ENCODE results near the gene CYFIP2.

The CYFIP2 gene

GRCh38 chr5:157280927-157281326 lies 15.0 kb downstream of the CYFIP2 start:
- no peaks in the 10 kb centered on the region for H3K27me3 ChIP-seq (ENCODE audit: control insufficient read depth, insufficient read depth, low read length)
- no peaks in the 10 kb centered on the region for H3K36me3 ChIP-seq (ENCODE audit: control insufficient read depth, low read depth, low read length)
- H3K9ac ChIP-seq (ENCODE audit: low read length), result no peak overlapping the region
- no peaks in the 10 kb centered on the region for H3K4me1 ChIP-seq (ENCODE audit: control insufficient read depth, low read depth, low read length)
- no peaks in the 10 kb centered on the region for H3K9me3 ChIP-seq (ENCODE audit: control insufficient read depth, low read depth, low read length)
- H3K4me3 ChIP-seq (ENCODE audit: low read length), result no peak overlapping the region
- H3K27ac ChIP-seq (ENCODE audit: low read length), result no peak overlapping the region

- Histone ChIP-seq H3K27ac (ENCODE audit: low read length) (no peak overlapping the region), H3K4me1 (ENCODE audit: control insufficient read depth, low read depth, low read length) (no peaks in the 10 kb centered on the region), H3K9ac (ENCODE audit: low read length) (no peak overlapping the region)
Measured at GRCh38 chr5:157282150-157282549, 16.2 kb downstream of the CYFIP2 start.

GRCh38 chr5:157283434-157283833 lies 17.5 kb downstream of the CYFIP2 start:
- Histone ChIP-seq H3K27me3 (ENCODE audit: control insufficient read depth, insufficient read depth, low read length) (no peaks in the 10 kb centered on the region), H3K27ac (ENCODE audit: low read length) (no peak overlapping the region), H3K4me1 (ENCODE audit: control insufficient read depth, low read depth, low read length) (no peaks in the 10 kb centered on the region), H3K4me3 (ENCODE audit: low read length) (no peak overlapping the region), H3K9me3 (ENCODE audit: control insufficient read depth, low read depth, low read length) (no peaks in the 10 kb centered on the region), H3K36me3 (ENCODE audit: control insufficient read depth, low read depth, low read length) (peaks cover 16% of the 10 kb centered on the region), H3K9ac (ENCODE audit: low read length) (no peak overlapping the region)

More at GRCh38 chr5:157282150-157282549, 16.2 kb downstream of the CYFIP2 start:
- H3K27me3 ChIP-seq (ENCODE audit: control insufficient read depth, insufficient read depth, low read length), result no peaks in the 10 kb centered on the region
- no peak overlapping the region for H3K4me3 ChIP-seq (ENCODE audit: low read length)
- H3K9me3 ChIP-seq (ENCODE audit: control insufficient read depth, low read depth, low read length), result no peaks in the 10 kb centered on the region
- H3K36me3 ChIP-seq (ENCODE audit: control insufficient read depth, low read depth, low read length), result peaks cover 6% of the 10 kb centered on the region

- Histone ChIP-seq H3K9ac (ENCODE audit: low read length) (no peak overlapping the region), H3K27ac (ENCODE audit: low read length) (no peak overlapping the region), H3K9me3 (ENCODE audit: control insufficient read depth, low read depth, low read length) (no peaks in the 10 kb centered on the region), H3K27me3 (ENCODE audit: control insufficient read depth, insufficient read depth, low read length) (no peaks in the 10 kb centered on the region), H3K4me1 (ENCODE audit: control insufficient read depth, low read depth, low read length) (no peaks in the 10 kb centered on the region), H3K36me3 (ENCODE audit: control insufficient read depth, low read depth, low read length) (peaks cover 21% of the 10 kb centered on the region), H3K4me3 (ENCODE audit: low read length) (no peak overlapping the region)
Measured at GRCh38 chr5:157284458-157285212, 18.7 kb downstream of the CYFIP2 start.

GRCh38 chr5:157285310-157286035 lies 19.6 kb downstream of the CYFIP2 start:
- Histone ChIP-seq H3K36me3 (ENCODE audit: control insufficient read depth, low read depth, low read length) (peaks cover 21% of the 10 kb centered on the region), H3K4me3 (ENCODE audit: low read length) (no peak overlapping the region), H3K27me3 (ENCODE audit: control insufficient read depth, insufficient read depth, low read length) (no peaks in the 10 kb centered on the region), H3K27ac (ENCODE audit: low read length) (no peak overlapping the region), H3K9ac (ENCODE audit: low read length) (no peak overlapping the region), H3K4me1 (ENCODE audit: control insufficient read depth, low read depth, low read length) (no peaks in the 10 kb centered on the region), H3K9me3 (ENCODE audit: control insufficient read depth, low read depth, low read length) (no peaks in the 10 kb centered on the region)

- no peaks in the 10 kb centered on the region for H3K27me3 ChIP-seq (ENCODE audit: control insufficient read depth, insufficient read depth, low read length)
- peaks cover 21% of the 10 kb centered on the region for H3K36me3 ChIP-seq (ENCODE audit: control insufficient read depth, low read depth, low read length)
- no peaks in the 10 kb centered on the region for H3K9me3 ChIP-seq (ENCODE audit: control insufficient read depth, low read depth, low read length)
- no peak overlapping the region for H3K9ac ChIP-seq (ENCODE audit: low read length)
- H3K4me3 ChIP-seq (ENCODE audit: low read length), result no peak overlapping the region
- H3K27ac ChIP-seq (ENCODE audit: low read length), result no peak overlapping the region
- H3K4me1 ChIP-seq (ENCODE audit: control insufficient read depth, low read depth, low read length), result no peaks in the 10 kb centered on the region
Measured at GRCh38 chr5:157286761-157287211, 20.9 kb downstream of the CYFIP2 start.

- H3K9ac ChIP-seq (ENCODE audit: low read length), result no peak overlapping the region
Measured at GRCh38 chr5:157288405-157289163, 22.7 kb downstream of the CYFIP2 start.

GRCh38 chr5:157289164-157289819 lies 23.4 kb downstream of the CYFIP2 start:
- Histone ChIP-seq H3K27ac (ENCODE audit: low read length) (no peak overlapping the region), H3K4me1 (ENCODE audit: control insufficient read depth, low read depth, low read length) (no peaks in the 10 kb centered on the region), H3K36me3 (ENCODE audit: control insufficient read depth, low read depth, low read length) (peaks cover 21% of the 10 kb centered on the region), H3K27me3 (ENCODE audit: control insufficient read depth, insufficient read depth, low read length) (no peaks in the 10 kb centered on the region), H3K9ac (ENCODE audit: low read length) (no peak overlapping the region), H3K4me3 (ENCODE audit: low read length) (no peak overlapping the region), H3K9me3 (ENCODE audit: control insufficient read depth, low read depth, low read length) (no peaks in the 10 kb centered on the region)

More at GRCh38 chr5:157288405-157289163, 22.7 kb downstream of the CYFIP2 start:
- Histone ChIP-seq H3K4me3 (ENCODE audit: low read length) (no peak overlapping the region), H3K36me3 (ENCODE audit: control insufficient read depth, low read depth, low read length) (peaks cover 21% of the 10 kb centered on the region), H3K4me1 (ENCODE audit: control insufficient read depth, low read depth, low read length) (no peaks in the 10 kb centered on the region), H3K27me3 (ENCODE audit: control insufficient read depth, insufficient read depth, low read length) (no peaks in the 10 kb centered on the region), H3K27ac (ENCODE audit: low read length) (no peak overlapping the region), H3K9me3 (ENCODE audit: control insufficient read depth, low read depth, low read length) (no peaks in the 10 kb centered on the region)

GRCh38 chr5:157290156-157290980 lies 24.4 kb downstream of the CYFIP2 start:
- Histone ChIP-seq H3K36me3 (ENCODE audit: control insufficient read depth, low read depth, low read length) (peaks cover 26% of the 10 kb centered on the region), H3K4me1 (ENCODE audit: control insufficient read depth, low read depth, low read length) (no peaks in the 10 kb centered on the region), H3K27ac (ENCODE audit: low read length) (no peak overlapping the region), H3K4me3 (ENCODE audit: low read length) (no peak overlapping the region), H3K9me3 (ENCODE audit: control insufficient read depth, low read depth, low read length) (no peaks in the 10 kb centered on the region), H3K9ac (ENCODE audit: low read length) (no peak overlapping the region), H3K27me3 (ENCODE audit: control insufficient read depth, insufficient read depth, low read length) (no peaks in the 10 kb centered on the region)

- Histone ChIP-seq H3K4me3 (ENCODE audit: low read length) (no peak overlapping the region), H3K27ac (ENCODE audit: low read length) (no peak overlapping the region), H3K9ac (ENCODE audit: low read length) (no peak overlapping the region), H3K4me1 (ENCODE audit: control insufficient read depth, low read depth, low read length) (no peaks in the 10 kb centered on the region), H3K36me3 (ENCODE audit: control insufficient read depth, low read depth, low read length) (peaks cover 30% of the 10 kb centered on the region), H3K27me3 (ENCODE audit: control insufficient read depth, insufficient read depth, low read length) (no peaks in the 10 kb centered on the region), H3K9me3 (ENCODE audit: control insufficient read depth, low read depth, low read length) (no peaks in the 10 kb centered on the region)
Measured at GRCh38 chr5:157290981-157291711, 25.2 kb downstream of the CYFIP2 start.

All from iPS-18a (cell line).